ENCODE results near the gene KIF19. TPM values are rescaled to one million over a fixed set of nuclear protein-coding genes. Genes with fewer than 3 reads are reported as not detected.

KIF19 gene
- total and polyA plus RNA-seq, 12 donors: 0.07 to 1.5 (median 0.27) TPM

DNA sequence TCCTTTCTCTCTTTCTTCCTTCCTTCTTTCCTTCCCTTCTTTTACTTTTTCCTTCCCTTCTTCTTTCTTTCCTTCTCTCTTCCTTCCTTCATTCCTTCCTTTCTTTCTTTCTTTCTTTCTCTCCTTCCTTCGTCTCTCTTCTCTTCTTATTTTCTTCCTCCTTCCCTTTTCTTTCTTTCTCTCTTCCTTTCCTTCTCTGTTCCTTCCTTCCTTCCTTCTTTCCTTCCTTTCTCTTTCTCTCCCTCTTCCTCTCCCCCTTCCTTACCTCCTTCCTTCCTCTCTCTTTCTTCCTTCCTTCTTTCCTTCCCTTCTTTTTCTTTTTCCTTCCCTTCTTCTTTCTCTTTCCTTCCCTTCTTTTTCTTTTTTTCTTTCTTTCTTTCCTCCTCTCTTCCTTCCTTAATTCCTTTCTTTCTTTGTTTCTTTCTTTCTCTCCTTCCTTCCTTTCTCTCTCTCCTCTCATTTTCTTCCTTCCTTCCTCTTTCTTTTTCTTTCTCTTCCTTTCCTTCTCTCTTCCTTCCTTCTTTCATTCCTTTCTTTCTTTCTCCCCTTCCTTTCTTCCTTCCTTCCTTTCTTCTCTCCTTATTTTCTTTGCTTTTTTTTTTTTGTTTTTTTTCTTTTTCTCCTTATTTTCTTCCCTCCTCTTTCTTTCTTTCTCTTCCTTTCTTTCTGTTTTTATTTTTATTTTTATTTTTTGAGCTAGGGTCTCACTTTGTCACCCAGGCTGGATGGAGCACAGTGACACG, 64.1 kb downstream of the KIF19 start:
- ATAC-seq (no peak), DNase-seq (no peak)
- H3K4me1 ChIP-seq: peaks cover 6 to 36% (median 14%) of the 10 kb centered on the region in 9 donors
- H3K9me3 ChIP-seq: peaks cover 0 to 5% (median 0%) of the 10 kb centered on the region in 11 donors
- no peak for TF ChIP-seq CTCF (IDR thresholded peaks at IDR 0.05)
- H3K36me3 ChIP-seq: no peaks in the 10 kb centered on the region
- intact Hi-C loops (cut with DNase I): loop anchor here in 1 of 10 donors (5.0 kb wide), 1 partner anchor 32 kb away; no protein-coding TSS in a partner anchor
- WGBS, 2 donors: 90 to 91% methylated on average over 2 of the region's 2 CpGs
- no peak overlapping the region for H3K4me3 ChIP-seq
- no peaks in the 10 kb centered on the region for H3K27me3 ChIP-seq
- no peak overlapping the region for H3K27ac ChIP-seq

DNA sequence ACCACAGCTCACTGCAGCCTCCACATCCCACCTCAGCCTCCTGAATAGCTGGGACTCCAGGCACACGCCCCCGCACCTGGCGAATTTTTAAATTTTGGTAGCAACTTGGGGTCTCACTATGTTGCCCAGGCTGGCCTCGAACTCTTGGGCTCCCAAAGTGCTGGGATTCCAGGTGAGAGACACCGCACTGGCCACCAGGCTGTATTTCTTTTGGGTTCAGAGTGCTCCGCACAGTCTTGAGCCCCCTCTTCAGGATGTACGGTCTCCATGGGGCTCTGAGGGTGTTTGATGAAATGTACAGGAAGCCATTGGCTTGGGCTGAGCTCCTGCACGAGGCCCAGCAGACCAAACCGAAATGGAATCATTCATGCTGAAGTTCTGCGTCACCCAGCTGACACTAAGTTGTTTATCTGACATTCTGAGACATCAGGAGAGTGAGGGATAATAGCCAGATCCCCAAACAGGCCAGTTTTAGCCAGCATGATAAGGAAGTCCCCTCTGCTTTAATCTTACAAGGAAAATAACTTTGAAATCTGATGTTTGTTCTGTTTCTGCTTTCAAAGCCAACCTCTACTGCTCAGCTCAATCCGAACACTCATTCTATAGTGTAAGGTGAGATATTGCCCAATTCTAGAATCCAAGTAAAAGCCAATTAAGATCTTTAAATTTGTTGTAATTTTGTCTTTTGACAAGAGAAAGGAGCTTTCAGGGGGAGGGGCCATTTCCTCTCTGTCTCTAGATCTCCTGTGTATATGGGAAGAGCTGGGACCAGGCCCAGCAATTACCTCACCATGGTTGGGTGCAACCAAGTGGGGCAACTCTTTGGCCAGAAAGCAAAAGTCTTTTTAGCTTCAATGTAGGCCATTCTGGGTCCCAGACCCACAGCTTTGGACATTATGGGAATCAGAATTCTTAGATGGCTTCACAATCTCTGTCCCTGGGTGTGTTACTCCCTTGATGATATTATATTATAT, 64.9 kb downstream of the KIF19 start:
- DNase-seq (no peak), ATAC-seq (no peak)
- H3K27me3 ChIP-seq: no peaks in the 10 kb centered on the region
- H3K27ac ChIP-seq: no peak overlapping the region
- intact Hi-C loops (cut with DNase I): no loop called here
- H3K4me3 ChIP-seq: no peak overlapping the region
- 80% methylated on average over 11 of the region's 11 CpGs for WGBS, 2 donors
- H3K36me3 ChIP-seq: no peaks in the 10 kb centered on the region
- peaks cover 0 to 5% (median 0%) of the 10 kb centered on the region in 11 donors for H3K9me3 ChIP-seq
- no peak for TF ChIP-seq CTCF (IDR thresholded peaks at IDR 0.05)
- H3K4me1 ChIP-seq: peaks cover 4 to 34% (median 13%) of the 10 kb centered on the region in 9 donors

DNA sequence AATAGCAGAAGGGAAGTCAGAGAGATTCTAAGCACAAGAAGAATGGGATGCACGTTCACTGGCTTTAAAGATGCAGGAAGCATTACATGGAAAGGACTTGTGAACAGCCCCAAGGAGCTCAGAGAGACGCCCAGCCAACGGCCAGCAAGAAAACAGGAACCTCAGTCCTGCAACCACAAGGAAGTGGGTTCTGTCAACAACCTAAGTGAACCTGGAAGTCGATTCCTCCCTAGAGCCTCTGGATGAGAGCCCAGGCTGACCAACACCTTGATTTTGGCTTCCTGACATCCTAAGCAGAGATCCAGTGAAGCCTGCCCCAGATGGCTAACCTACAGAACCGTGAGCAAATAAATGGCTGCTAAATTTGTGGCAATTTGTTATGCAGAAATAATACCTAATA, 65.7 kb downstream of the KIF19 start:
- DNase-seq (no peak), ATAC-seq (no peak)
- peaks cover 0 to 5% (median 0%) of the 10 kb centered on the region in 11 donors for H3K9me3 ChIP-seq
- no peaks in the 10 kb centered on the region for H3K27me3 ChIP-seq
- H3K4me1 ChIP-seq: peaks cover 0 to 26% (median 6%) of the 10 kb centered on the region in 9 donors
- H3K36me3 ChIP-seq: no peaks in the 10 kb centered on the region
- intact Hi-C loops (cut with DNase I): no loop called here
- H3K27ac ChIP-seq: no peak overlapping the region
- WGBS, 2 donors: 70% methylated on average over 5 of the region's 5 CpGs
- H3K4me3 ChIP-seq: no peak overlapping the region
- TF ChIP-seq CTCF (IDR thresholded peaks at IDR 0.05): no peak

GRCh38 chr17:74392848-74393247, 66.8 kb downstream of the KIF19 start:
- WGBS, 2 donors: 63 to 66% methylated on average over 5 of the region's 5 CpGs
- H3K27ac ChIP-seq: no peak overlapping the region

More at GRCh38 chr17:74392848-74393247, 66.8 kb downstream of the KIF19 start:
- Histone ChIP-seq H3K36me3 (no peaks in the 10 kb centered on the region), H3K9me3 (peaks cover 0 to 5% (median 0%) of the 10 kb centered on the region in 11 donors), H3K4me3 (no peak overlapping the region), H3K27me3 (no peaks in the 10 kb centered on the region), H3K4me1 (peaks cover 0 to 23% (median 0%) of the 10 kb centered on the region in 9 donors)
- TF ChIP-seq CTCF (IDR thresholded peaks at IDR 0.05): no peak
- ATAC-seq (no peak), DNase-seq (no peak)
- intact Hi-C loops (cut with DNase I): no loop called here
